AG04450 (cell line): ENCODE results near the gene PTCD3. TPM values are rescaled to one million over a fixed set of nuclear protein-coding genes. Genes with fewer than 3 reads are reported as not detected.

Experiments
- CTCF ChIA-PET: fragments of 300-600, 350-600 bp; formaldehyde crosslinking; extraction: SDS; loops from one replicate; lab custom pipeline; 2022; ENCODE audit warnings: antibody characterized with exemption, inconsistent platforms; lab: Charles Lee
- POLR2A ChIA-PET: fragments of 350-600 bp; formaldehyde crosslinking; extraction: SDS; loops from one replicate; lab custom pipeline; 2021; ENCODE audit warnings: antibody characterized with exemption, inconsistent platforms; lab: Yijun Ruan, JAX
- DNase-seq: peaks from one replicate; pipeline ENCODE4 v3.0.0-alpha.2; 2011; ENCODE audit warnings: low read depth, low spot score
- H3K27ac ChIP-seq: one replicate; pipeline ENCODE4 v1.5.1; 2012; ENCODE audit warnings: low read depth, low read length, control low read depth
- H3K27me3 ChIP-seq: one replicate; pipeline ENCODE4 v1.6.0; 2012; ENCODE audit warnings: low read length; ENCODE audit not compliant: control insufficient read depth, insufficient read depth
- H3K4me3 ChIP-seq: 2 replicates; pipeline ENCODE4 v1.5.1; 2011; ENCODE audit warnings: mild to moderate bottlenecking, low read depth, low read length, control low read depth
- H3K9me3 ChIP-seq: 2 replicates; pipeline ENCODE4 v1.5.1; 2012; ENCODE audit warnings: low read length; ENCODE audit not compliant: control insufficient read depth, insufficient read depth
- polyA plus RNA-seq: library from polyadenylated mRNA; depleted of rRNA; stranded (reverse); fragments of >200 nt; gene quantifications from 2 replicates; pipeline ENCODE4 v1.2.3, GENCODE V29; 2011; rRNA removed
- small RNA-seq: library from RNA; depleted of rRNA; stranded (forward); fragments of <200 nt; gene quantifications from one replicate; pipeline ENCODE3, GENCODE V24; 2012; ENCODE audit warnings: low read depth; ENCODE audit not compliant: insufficient read length
- TF ChIP-seq, protein P1 (sequence below): IDR thresholded peaks from 2 replicates; pipeline ENCODE4 v1.5.1; 2011; ENCODE audit warnings: low read depth, low read length, control low read depth, inconsistent platforms

PTCD3 gene
- polyA plus RNA-seq, 1 experiment, result 90.2 TPM

- TF ChIP-seq, protein P1, sequence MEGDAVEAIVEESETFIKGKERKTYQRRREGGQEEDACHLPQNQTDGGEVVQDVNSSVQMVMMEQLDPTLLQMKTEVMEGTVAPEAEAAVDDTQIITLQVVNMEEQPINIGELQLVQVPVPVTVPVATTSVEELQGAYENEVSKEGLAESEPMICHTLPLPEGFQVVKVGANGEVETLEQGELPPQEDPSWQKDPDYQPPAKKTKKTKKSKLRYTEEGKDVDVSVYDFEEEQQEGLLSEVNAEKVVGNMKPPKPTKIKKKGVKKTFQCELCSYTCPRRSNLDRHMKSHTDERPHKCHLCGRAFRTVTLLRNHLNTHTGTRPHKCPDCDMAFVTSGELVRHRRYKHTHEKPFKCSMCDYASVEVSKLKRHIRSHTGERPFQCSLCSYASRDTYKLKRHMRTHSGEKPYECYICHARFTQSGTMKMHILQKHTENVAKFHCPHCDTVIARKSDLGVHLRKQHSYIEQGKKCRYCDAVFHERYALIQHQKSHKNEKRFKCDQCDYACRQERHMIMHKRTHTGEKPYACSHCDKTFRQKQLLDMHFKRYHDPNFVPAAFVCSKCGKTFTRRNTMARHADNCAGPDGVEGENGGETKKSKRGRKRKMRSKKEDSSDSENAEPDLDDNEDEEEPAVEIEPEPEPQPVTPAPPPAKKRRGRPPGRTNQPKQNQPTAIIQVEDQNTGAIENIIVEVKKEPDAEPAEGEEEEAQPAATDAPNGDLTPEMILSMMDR, result no peak
- Histone ChIP-seq H3K27ac (no peak overlapping the region), H3K4me3 (no peak overlapping the region), H3K9me3 (no peaks in the 10 kb centered on the region), H3K27me3 (no peaks in the 10 kb centered on the region)
- no peak for DNase-seq
- POLR2A ChIA-PET, result no interaction called here
- CTCF ChIA-PET, result interaction anchor here (0.7 kb wide), 1 partner anchor 539 kb away, joined by 6 read pairs; no protein-coding TSS in a partner anchor
Observed at GRCh38 chr2:86176597-86176996, 70.6 kb downstream of the PTCD3 start.

- Histone ChIP-seq H3K9me3 (no peaks in the 10 kb centered on the region), H3K27me3 (no peaks in the 10 kb centered on the region), H3K4me3 (no peak overlapping the region), H3K27ac (no peak overlapping the region)
- DNase-seq, result no peak
- TF ChIP-seq, protein P1, result no peak
- ChIA-PET POLR2A (interaction anchor here (1.4 kb wide), 1 partner anchor 10 kb away, joined by 4 read pairs; the partner anchor contains the start of gene IMMT), CTCF (no interaction called here)
Observed at GRCh38 chr2:86185517-86186212, 79.6 kb downstream of the PTCD3 start.

- no peaks in the 10 kb centered on the region for H3K9me3 ChIP-seq
- no peaks in the 10 kb centered on the region for H3K27me3 ChIP-seq
- ChIA-PET CTCF (no interaction called here), POLR2A (interaction anchor here (1.4 kb wide), 1 partner anchor 9 kb away, joined by 4 read pairs; the partner anchor contains the start of gene IMMT)
- DNase-seq, result no peak
- TF ChIP-seq, protein P1, result no peak
- no peak overlapping the region for H3K27ac ChIP-seq
- H3K4me3 ChIP-seq, result no peak overlapping the region
Observed at GRCh38 chr2:86186431-86186830, 80.4 kb downstream of the PTCD3 start.

- H3K4me3 ChIP-seq, result no peak overlapping the region
- no peak for DNase-seq
- POLR2A ChIA-PET, result interaction anchor here (0.7 kb wide), 1 partner anchor 32 kb away, joined by 3 read pairs; no protein-coding TSS in a partner anchor
- TF ChIP-seq, protein P1, result no peak
- H3K27ac ChIP-seq, result no peak overlapping the region
- H3K27me3 ChIP-seq, result no peaks in the 10 kb centered on the region
- CTCF ChIA-PET, result interaction anchor here (0.9 kb wide), 1 partner anchor 9 kb away, joined by 3 read pairs; no protein-coding TSS in a partner anchor
- H3K9me3 ChIP-seq, result no peaks in the 10 kb centered on the region; the same call in 1 of the 2 replicates
Observed at GRCh38 chr2:86189782-86190416, 83.9 kb downstream of the PTCD3 start.

Small RNA genes lying within 50 kb of the gene (small RNA-seq; reads per million reads assigned to genes)
- not detected for gene RF00019
- 8.9 reads per million, percentile 68 among the genes with 10 or more reads in this experiment for gene SNORD94

Other genes starting within 250 kb of the PTCD3 start
- 22.3 and 26.8 TPM in 2 replicates for gene ST3GAL5, start 217.2 kb upstream of the PTCD3 start, polyA plus RNA-seq
- gene POLR1A, start 349 bp upstream of the PTCD3 start, polyA plus RNA-seq, result 11.1 and 11.9 TPM in 2 replicates
- gene IMMT, start 89.2 kb downstream of the PTCD3 start, polyA plus RNA-seq, result 68.7 and 69.2 TPM in 2 replicates
- gene MRPL35, start 93.2 kb downstream of the PTCD3 start, polyA plus RNA-seq, result 42.2 and 48.2 TPM in 2 replicates
- gene REEP1, start 231.4 kb downstream of the PTCD3 start, polyA plus RNA-seq, result 0.07 and 0.10 TPM in 2 replicates